Measurements from ENCODE around the gene INCENP.

DNA sequence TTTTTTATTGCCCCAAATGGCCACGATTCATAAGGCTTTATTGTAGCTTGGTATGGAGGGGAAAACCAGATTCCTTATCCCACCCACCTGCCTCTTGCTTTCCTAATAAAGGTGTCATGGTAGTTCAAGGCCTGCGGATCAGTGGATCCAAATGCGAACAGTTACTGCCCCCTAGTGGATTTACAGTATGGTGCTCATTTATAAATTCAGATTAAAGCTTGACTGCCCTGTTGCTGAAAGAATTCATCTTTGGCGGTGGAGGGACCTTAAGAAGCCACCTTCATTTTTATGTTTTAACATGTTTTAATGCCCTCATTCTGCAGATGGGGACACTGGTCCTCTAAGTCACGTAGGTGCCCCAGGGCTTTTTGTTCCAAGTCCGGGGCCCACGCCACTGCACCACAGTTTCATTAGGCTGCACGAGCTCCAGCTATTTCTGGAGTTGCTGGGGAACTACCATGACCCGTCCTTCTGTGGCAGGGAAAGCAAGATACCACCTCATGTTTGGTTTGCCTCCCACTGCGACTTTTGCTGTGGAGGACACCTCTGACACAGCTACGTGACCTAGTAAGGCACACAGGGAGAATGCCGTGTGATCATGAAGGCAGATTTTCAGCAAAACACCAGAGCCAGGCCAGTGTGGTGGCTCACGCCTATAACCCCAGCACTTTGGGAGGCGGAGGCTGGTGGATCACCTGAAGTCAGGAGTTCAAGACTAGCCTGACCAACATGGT, 15.6 kb upstream of the INCENP start:
- no peak for TF ChIP-seq GATA2 (IDR thresholded peaks at IDR 0.05; ENCODE audit: low read depth, low read length)
- no peak for TF ChIP-seq GATA3 (IDR thresholded peaks at IDR 0.05; ENCODE audit: low read depth, low read length)

Measured in SH-SY5Y (cell line).